ENCODE measurements around the gene CUEDC1.

Gene CUEDC1

DNA sequence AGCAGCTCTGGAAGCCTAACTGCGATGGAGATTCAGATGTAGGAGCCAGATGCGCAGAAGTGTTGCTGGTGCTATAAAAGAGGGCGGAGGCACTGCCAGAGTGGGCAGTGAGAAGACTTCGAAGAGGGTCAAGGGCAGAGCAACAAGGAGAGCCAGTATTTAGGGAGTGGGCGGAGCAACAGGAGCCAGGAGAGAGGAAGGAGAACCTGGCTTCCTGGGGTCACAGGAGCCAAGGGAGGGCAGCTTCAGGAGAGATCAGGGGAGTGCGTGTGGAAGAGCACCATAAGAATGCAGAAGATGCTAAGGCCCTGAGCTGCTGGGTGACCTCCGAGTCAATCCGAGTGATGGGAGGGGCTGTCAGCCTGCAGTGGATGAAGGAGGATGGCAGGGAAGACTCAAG lies 90.9 kb downstream of the CUEDC1 start:
- DNase-seq: no peak

GRCh38 chr17:57862694-57863667 lies 92.2 kb downstream of the CUEDC1 start:
- peak in 33 of 58 donors; percentile 20 to 79 (median 55) for DNase-seq

GRCh38 chr17:57861790-57862693 lies 93.2 kb downstream of the CUEDC1 start:
- DNase-seq: peak in 18 of 58 donors; percentile 12 to 42 (median 24)

GRCh38 chr17:57861000-57861789 lies 94.0 kb downstream of the CUEDC1 start:
- peak in 13 of 58 donors; percentile 14 to 50 (median 23) for DNase-seq

DNA sequence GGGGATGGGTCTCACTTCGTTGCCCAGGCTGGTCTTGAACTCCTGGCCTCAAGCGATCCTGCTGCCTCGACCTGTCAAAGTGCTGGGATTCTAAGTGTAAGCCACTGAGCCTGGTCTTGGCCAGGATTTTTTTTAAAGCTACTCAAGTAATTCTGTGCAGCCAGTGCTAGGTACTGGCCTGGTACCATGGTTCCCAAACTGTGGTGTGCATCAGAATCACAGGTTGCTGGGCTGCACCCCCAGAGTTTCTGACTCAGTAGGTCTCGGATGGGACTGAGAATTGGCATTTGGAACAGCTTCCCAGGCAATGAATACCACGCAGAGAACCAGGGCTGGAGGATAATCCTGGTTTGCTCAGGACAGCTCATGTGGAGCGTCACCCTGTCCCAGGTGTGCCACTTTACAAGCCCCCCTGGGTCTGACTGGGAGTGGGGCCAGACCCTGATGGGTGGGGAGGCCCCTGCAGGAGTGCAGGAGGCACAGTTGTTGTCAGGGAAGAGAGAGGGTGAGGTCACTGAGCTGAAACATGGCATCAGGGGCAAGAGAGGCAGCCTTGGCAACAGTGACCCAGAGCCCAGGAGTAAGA lies 94.7 kb downstream of the CUEDC1 start:
- DNase-seq: no peak

DNA sequence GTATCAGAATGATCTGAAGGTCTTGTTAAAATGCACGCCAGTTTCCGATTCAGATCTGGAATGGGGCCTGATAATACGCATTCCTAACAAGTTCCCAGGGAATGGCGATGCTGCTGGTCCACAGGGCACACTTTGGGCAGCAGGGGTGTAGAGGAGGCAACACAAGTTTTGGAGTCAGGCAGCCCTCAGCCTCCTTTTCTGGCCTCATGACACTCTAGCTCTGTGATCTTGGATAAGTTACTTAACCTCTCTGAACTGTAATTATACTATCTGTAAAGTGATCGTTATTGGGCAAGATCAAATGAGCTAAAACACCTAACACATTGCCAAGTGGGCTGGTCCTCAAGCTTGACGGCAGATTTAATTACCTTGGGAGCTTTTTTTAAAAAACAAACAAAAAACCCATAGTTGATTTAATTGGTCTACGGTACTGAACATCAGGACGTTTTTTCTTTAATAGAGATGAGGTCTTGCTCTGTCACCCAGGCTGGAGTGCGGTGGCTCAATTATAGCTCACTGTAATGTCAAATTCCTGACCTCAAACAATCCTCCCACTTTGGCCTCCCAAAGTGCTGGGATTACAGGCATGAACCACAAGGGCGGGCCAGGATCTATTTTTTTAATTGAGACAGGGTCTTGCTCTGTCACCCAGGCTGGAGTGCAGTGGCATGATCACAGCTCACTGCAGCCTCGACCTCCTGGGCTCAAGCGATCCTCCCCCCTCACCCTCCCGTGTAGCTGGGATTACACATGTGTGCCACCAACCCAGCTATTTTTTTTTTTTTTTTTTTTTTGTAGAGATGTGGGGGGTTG lies 95.4 kb downstream of the CUEDC1 start:
- DNase-seq: no peak

DNA sequence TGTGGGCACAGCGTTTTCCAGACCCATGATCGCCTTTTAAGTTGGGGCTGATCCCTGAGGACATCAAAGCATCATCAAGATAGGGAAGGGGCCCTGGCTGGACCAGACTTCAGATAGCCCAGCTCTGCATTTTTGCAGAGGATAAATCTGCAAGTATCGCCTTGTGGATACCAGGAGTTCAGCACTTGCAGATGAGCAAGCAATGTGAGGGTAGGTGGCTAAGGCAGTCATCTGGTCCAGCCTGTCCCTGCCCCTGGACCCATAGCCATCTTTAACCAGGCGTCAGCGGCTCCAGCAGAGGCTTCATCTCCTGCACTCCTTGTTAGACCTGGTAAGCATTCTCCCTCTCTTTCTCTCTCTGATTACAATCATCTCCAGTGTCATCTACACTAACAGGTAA lies 96.4 kb downstream of the CUEDC1 start:
- DNase-seq: no peak

GRCh38 chr17:57856792-57857620 lies 98.2 kb downstream of the CUEDC1 start:
- no peak for DNase-seq

DNA sequence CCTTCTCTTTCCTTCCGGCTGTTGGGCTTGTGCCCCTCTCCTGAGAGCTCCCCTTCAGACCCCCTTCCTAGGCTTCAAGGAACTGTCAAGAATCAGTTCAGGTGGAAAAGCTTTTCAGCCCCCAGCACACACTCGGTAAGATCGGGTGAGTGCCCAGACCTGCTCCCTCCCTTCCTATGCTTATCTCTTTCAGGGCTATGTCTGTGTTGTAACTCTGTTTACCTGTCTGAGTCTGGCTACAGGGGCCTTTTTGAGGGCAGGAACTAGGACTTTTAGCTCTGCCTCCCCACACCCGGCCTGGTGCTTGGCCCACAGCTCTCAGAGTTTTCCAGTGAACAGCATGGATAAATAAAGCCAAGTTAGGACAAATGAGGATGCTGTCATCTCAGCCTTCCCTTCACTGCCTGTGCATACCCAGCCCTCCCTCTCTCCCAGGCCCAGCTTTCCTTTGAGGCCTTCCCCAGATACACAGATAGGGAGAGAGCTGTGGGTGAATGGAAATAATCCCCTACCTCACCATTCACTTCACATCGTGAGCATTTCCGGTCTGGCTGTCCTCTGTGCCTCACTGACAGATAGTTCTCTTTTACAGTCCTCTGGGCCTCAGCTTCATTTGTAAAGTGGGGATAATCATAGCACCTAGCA lies 99.7 kb downstream of the CUEDC1 start:
- no peak for DNase-seq

DNA sequence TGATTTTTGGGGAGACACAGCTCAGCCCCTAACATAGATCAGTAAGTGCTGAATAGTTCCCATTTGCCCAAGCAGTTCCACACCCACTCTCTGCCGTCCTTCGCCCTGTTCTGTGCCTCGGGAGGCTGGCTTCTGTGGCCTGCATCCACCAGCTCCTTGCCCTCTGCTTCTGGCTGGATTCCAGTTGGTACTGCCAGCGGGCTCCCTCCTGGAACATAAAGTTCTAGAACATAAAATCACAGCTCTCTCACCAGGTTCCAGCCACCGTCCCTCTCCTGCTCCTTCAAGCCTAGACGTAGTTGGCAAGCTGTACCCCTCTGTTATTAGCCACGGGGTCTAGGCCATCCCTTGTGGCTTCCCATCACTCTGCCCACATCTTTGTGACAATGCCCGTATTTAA lies 101.5 kb downstream of the CUEDC1 start:
- peak in 12 of 58 donors; percentile 11 to 56 (median 23) for DNase-seq

GRCh38 chr17:57852955-57853328 lies 102.3 kb downstream of the CUEDC1 start:
- no peak for DNase-seq

GRCh38 chr17:57852092-57852954 lies 102.9 kb downstream of the CUEDC1 start:
- no peak for DNase-seq

- peak; percentile 83 to 99 (median 97) for DNase-seq
Observed at GRCh38 chr17:57849874-57850754, 105.1 kb downstream of the CUEDC1 start, which contains the start of gene MRPS23. Gene MRPS23 (minus strand): TSS chr17:57850044. CDS start chr17:57850010, 34 bp downstream.

GRCh38 chr17:57849163-57849873 lies 105.9 kb downstream of the CUEDC1 start:
- DNase-seq: no peak

Data from anterior cingulate cortex (tissue), 58 donors.